GM21447 (cell line): ENCODE results near the gene STARD8.
"Not testable (repeated sequence)": the region's sequence is repeated elsewhere in the genome, so short reads cannot be mapped to it uniquely, and the experiment has no call there.

ENCODE experiments used
- ATAC-seq: cut with Tn5 transposase; IDR thresholded peaks from one replicate; pipeline ENCODE4 v1.9.1; 2021; ENCODE audit not compliant: unreplicated experiment

The STARD8 gene

GRCh38 chrX:68688931-68689330 is 41.5 kb downstream of the STARD8 start:
- ATAC-seq, result not testable (repeated sequence)

- ATAC-seq, result no peak
Observed at GRCh38 chrX:68690936-68691501, 43.6 kb downstream of the STARD8 start.

- no peak for ATAC-seq
Observed at GRCh38 chrX:68691921-68692320, 44.5 kb downstream of the STARD8 start.

- ATAC-seq, result no peak
Observed at GRCh38 chrX:68692651-68693050, 45.2 kb downstream of the STARD8 start.

GRCh38 chrX:68693481-68694434 is 46.3 kb downstream of the STARD8 start:
- ATAC-seq, result peak; percentile 40

GRCh38 chrX:68694435-68695205 is 47.2 kb downstream of the STARD8 start:
- ATAC-seq, result peak; percentile 54

GRCh38 chrX:68695206-68695845 is 47.9 kb downstream of the STARD8 start:
- no peak for ATAC-seq

GRCh38 chrX:68696267-68696990 is 49.0 kb downstream of the STARD8 start:
- ATAC-seq, result no peak

GRCh38 chrX:68697036-68697435 is 49.6 kb downstream of the STARD8 start:
- ATAC-seq, result no peak

- ATAC-seq, result no peak
Observed at GRCh38 chrX:68697465-68698125, 50.1 kb downstream of the STARD8 start.

GRCh38 chrX:68698942-68699341 is 51.5 kb downstream of the STARD8 start:
- no peak for ATAC-seq

- ATAC-seq, result no peak
Observed at GRCh38 chrX:68699960-68700746, 52.7 kb downstream of the STARD8 start.

- ATAC-seq, result no peak
Observed at GRCh38 chrX:68703369-68703768, 55.9 kb downstream of the STARD8 start.

GRCh38 chrX:68703846-68704245 is 56.4 kb downstream of the STARD8 start:
- no peak for ATAC-seq

GRCh38 chrX:68705986-68706385 is 58.5 kb downstream of the STARD8 start:
- no peak for ATAC-seq

- ATAC-seq, result no peak
Observed at GRCh38 chrX:68708503-68709290, 61.2 kb downstream of the STARD8 start.

- ATAC-seq, result peak; percentile 61
Observed at GRCh38 chrX:68710870-68711576, 63.6 kb downstream of the STARD8 start.

- ATAC-seq, result no peak
Observed at GRCh38 chrX:68711845-68712244, 64.4 kb downstream of the STARD8 start.
